Sciatic nerve (tissue), 2 donors: ENCODE results near the gene RPL12. TPM values are rescaled to one million over a fixed set of nuclear protein-coding genes. Genes with fewer than 3 reads are reported as not detected.

Source experiments
- ATAC-seq: fragments of 200-7000 bp; cut with Tn5 transposase; one replicate; pipeline ENCODE4 v1.9.1; 2020; ENCODE audit warnings: mild to moderate bottlenecking, moderate library complexity
- DNase-seq: peaks from one replicate; pipeline ENCODE4 v3.0.0-alpha.2; 2020; ENCODE audit warnings: low spot score
- intact Hi-C: fragments of 100-400 bp; cut with DNase I; formaldehyde crosslinking; loops from one replicate; pipeline ENCODE4 v1.14.2; 2022
- total RNA-seq: library from RNA; stranded (reverse); fragmentation: NEBNext Ultra II Directional; extraction: Animal tissue kit (Norgen Biotek cat#: 25700); gene quantifications from one replicate; pipeline ENCODE4 v1.2.1, GENCODE V29; 2021
- donor health status: DM: no; HTN: no; CAD: no.
- donor health status: DM: no; HTN: no; CAD: no.

RPL12 gene
- 894 TPM for total RNA-seq

DNA sequence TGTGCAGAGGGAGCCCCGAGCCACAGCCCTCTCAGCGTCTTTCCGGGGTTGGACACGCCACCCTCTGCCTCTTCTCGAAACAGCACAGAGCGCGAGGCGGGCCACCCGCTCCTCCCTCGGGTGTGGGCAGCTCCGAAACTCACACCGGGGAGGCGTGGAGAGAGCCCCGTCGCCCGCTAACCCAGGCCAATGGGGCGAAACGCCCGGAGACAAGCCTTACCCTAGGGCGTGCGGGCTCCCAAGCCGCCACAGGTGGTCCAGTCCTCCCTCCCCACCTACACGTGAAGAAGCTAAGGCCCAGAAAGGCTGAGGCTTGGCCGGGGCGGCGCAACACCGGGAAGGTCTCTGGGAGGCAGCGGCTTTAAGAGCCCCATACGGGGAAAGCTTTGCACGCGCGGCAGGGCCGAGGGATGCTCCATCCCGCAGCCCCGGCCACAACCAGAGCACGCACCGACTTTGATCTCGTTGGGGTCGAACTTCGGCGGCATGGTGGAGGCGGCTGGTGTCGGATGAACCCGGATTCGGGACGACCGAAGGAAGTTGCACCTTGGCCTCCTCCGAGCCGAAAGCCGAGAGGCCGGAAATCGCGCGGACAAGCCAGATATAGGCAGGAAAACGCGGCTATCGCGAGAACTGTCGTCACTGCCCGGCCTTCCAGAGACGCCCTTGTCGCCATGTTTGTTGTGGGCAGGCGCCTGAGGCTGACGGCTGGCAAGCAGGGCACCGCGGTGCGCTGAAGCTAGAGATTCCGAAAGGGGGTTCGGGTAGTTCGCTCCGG is at the start of gene RPL12, which contains the start of gene LRSAM1:
Gene RPL12, minus strand, starts transcription at position 577 of the 778 bp plus-strand sequence. Its CDS starts 89 bp downstream, at position 488.
Gene LRSAM1, plus strand, starts transcription at position 681 of the 778 bp plus-strand sequence. CDS start 3,018 bp downstream, outside the sequence.
- intact Hi-C loops = no loop called here
- ATAC-seq (peak; percentile 94), DNase-seq (peak; percentile 100)

DNA sequence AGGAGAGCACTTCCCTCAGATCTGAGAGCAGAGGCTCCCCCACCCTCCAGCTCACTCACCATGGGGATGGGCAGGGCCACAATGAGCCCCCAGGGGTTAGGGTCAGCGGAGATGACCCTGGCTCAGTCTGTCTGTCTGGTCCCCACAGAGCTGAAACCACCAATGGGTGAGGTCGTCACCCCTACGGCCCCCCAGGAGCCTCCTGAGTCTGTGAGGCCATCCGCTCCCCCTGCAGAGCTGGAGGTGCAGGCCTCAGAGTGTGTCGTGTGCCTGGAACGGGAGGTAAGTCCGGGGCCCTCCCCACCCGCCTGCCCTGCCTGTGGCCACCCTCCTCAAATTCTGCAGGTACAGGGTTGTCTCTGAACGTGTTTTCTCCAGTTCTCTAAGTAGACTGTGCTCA is 49.7 kb upstream of the RPL12 start:
- intact Hi-C loops = loop anchor here (10.0 kb wide), 1 partner anchor 234 kb away; the partner anchor contains the start of gene TOR2A
- ATAC-seq (no peak), DNase-seq (no peak)

DNA sequence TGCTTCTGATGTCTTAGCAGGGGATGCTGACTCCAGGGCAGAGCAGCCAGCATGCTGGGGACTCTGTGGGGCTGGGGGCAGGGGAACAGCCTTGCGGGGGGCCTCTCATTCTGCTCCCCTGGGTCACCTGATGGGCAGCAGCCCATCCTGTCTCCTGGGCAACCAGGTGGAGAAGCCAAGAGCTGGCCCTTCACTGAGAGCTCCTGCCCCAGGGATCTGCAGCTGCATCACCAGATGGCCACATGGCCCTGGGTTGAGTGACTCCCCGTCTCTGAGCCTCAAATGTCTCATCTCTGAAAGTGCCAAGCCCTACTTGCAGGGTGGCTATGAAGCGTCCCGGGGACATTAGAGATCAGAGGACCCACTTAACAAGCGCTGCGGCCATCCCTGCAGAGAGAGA is 49.2 kb upstream of the RPL12 start:
- no peak for DNase-seq
- no peak for ATAC-seq
- intact Hi-C loops = loop anchor here (10.0 kb wide), 1 partner anchor 234 kb away; the partner anchor contains the start of gene TOR2A

DNA sequence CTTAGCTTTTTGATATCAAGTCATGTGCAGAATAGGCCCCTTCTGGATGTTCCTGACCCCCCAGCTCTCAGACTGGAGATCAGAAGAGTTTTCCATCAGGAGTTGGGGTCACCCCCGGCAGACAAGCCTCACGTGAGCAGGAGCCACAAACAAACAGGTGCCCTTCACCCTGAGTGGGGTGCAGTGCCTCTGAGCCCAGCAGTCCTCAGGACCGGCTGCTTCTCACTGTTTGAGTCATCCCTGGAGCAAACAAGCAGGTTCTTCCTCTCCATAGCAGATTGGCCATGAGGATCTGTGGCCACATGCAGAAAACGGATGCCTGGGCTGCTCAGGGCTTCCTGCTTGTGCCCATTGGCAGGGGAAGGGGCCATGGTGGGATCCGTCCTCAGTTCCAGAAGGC is 47.1 kb upstream of the RPL12 start:
- no peak for DNase-seq
- intact Hi-C loops = no loop called here
- no peak for ATAC-seq

DNA sequence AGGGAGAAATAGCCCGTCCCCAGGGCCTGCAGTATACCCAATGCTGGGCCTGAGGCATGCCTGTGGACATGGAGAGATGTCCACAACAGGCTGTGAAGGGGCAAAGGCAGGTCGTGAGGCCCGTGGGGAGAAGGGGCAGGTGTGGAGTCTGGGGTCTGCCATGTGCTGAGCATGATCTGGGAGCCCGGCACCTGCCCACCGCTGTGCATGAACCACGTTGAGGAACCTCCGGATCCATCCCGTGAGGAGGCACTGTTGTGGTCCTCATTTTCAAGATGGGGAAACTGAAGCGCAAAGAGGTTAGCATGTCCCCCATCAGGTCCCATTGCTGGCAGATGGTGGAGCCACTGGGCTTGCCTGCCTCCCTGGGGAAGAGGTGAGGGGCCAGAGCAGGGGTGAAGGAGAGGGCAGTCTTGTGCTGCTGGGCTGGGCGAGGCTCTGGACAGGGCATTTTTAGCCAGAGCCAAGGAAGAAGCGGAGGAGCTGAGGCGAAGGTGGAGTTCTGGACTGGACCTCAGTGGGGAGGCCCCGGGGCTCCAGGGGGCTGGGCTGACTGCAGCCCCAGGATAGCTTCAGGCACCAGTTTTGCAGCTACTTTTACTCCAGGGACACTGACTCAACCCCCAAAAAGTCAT is 46.6 kb upstream of the RPL12 start:
- ATAC-seq (peak; percentile 13), DNase-seq (no peak)
- intact Hi-C loops = no loop called here

DNA sequence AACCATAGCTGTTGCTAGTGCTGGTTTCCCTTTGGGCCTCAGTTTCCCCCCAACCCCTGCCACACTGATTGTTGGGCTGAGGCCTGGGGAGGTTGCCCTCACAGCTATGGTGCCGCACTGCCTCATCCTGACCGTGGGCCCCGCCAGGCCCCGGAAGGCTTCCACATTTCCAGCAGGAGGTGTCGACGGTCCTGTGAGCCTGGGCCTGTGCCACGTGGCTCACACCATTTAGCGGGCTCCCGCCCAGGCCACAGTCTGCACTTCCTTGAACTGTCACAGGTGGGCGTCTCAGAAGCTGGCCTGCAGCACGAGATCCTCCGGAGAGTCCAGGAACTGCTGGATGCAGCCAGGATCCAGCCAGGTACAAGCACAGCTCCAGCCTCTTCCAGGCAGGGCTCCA is 45.8 kb upstream of the RPL12 start:
- DNase-seq (no peak), ATAC-seq (no peak)
- intact Hi-C loops = no loop called here

DNA sequence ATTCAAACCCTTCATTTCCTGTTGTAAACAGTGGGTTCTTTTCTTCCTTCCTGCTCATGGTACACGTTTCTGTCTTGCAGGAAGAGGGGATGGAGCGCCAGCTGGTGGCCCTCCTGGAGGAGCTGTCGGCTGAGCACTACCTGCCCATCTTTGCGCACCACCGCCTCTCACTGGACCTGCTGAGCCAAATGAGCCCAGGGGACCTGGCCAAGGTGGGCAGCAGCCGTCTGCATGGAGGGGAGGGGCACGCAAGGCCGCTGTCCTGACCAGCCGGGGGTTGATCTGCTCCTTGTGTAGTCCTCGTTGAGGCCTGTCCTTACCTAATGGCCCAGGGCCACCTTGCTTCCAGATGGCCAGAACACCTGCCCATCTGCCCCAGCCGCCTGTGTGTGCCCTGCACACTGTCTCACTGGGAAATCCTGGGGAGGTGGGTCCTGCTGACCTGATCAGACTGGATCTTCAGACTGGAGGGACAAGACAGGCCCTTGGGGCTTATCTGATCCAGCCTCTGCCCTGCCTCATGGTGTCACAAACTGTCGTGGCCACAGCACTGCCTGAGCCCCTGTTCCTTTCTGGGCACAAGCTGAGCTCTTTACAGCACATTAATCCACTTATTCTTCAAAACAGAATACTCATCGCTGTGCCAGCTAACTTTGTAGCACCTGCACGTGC is 44.8 kb upstream of the RPL12 start:
- DNase-seq (no peak), ATAC-seq (no peak)
- intact Hi-C loops = no loop called here

DNA sequence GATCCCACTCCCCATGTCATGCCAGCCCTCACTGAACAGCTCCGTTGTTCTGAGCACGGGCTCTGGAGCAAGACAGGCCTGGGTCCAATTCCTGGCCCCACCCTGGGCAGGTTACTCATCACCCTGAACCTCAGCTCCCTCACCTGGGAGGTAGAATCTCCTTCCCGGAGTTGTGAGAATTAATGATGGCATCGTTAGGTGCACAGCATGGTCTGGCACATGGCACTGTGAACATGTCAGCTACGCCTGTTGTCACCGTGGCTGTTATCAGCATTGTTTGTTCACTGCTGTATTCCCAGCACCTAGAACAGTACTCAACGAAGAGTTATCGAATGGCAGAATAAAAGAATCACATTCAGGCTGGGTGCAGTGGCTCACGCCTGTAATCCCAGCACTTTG is 43.1 kb upstream of the RPL12 start:
- intact Hi-C loops = no loop called here
- no peak for DNase-seq
- ATAC-seq = no peak

DNA sequence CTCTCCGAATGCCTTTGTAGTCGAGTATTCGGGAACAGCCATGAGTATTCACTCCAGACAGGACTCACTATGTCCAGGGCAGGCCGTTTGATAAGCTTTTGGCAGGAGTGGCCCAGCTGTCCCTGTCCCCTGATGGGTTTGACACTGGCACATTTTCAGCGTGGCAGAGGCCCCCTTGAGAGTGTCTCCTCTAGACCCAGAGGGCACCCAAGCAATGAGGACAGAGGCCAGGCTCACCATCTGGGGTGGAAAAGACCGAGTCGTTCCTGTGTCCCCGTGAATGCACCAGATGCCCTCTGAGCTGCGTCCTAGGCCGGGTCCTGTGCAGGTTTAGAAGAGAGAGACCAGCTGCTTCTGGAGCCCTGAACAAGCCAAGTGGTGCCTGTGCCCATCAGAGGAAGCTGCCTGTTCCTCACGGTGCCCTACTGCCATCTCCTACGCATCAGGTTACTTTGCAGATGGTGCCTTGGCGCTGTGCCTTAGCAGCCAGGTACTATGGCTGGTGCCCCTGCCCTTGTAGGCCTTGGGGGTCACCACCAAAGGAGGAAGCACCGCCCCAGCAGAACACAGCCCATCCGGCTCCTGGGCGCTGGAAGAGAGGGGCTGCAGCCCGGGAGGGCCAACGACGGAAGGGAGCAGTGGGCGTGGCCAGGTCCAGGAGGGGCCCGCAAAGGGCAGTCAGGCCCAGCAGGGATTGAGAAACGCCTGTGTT is 42.5 kb upstream of the RPL12 start:
- DNase-seq (no peak), ATAC-seq (no peak)
- intact Hi-C loops = no loop called here

DNA sequence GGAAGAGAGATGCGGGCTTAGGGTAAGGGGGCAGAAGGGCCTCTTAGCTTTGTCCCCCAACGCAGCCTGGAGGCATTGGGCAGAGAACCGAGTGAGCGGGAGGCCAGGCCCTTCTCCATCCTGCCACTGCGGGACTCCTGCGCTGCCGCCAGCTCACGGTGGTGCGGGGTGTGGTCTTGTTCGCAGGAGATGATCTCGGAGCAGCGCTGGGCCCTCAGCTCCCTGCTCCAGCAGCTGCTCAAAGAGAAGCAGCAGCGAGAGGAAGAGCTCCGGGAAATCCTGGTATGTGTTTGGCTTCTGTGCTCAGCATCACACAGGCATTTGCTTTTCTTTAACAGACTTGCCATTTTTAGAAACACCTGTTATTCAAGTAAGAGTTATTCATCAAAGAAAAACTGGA is 41.4 kb upstream of the RPL12 start:
- intact Hi-C loops = no loop called here
- DNase-seq (no peak), ATAC-seq (no peak)

DNA sequence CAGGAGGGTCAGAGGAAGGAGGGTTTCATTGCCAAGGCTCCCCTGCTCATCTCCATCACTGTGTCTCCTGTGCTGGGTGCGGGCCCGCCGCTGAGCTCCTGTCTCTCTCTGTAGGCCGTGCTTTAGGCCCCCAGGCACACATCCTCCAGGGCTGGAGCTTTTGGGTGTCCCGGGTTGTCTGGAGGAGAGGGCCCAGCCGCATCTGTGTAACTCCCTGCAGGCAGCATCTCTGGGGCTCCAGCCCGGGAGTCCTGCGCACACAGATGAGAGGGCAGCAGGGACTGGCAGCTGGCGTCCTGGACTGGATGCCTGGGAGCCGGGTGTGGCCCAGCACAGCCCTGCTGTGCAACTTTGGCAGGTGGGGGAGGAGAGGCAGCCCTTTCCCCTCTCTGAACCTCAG is 40.3 kb upstream of the RPL12 start:
- intact Hi-C loops = no loop called here
- ATAC-seq (no peak), DNase-seq (no peak)

DNA sequence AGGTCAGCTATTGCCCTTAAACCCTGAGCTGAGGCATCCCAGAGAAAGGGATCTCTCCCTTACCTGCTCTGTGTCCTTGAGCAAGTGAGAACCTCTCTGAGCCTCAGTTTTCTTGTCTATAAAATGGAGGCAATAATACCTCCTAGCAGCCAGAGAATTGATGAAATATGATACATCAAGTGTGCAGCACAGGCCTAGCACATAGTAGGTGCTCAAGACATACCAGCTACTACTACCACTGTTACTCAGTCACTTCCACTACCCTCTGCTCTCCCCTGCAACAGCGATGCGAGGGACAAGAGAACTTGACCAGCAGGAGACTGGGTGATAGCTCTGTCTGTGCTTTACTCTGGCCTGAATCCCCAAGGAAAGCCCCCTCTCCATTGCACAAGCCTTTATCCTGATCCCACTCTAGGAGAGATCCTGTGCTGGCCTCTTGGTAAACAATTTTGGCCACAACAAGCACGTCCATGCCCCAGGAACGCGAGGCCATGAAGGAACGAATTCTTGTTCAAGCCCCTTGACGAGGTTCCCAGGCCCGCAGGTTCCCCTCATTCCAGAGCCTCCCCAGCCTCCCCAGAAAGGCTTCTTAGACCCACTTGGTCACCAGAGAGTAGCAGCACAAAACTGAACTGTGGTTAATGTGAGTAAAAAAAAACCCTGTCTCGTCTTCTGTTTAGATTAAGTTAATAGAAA is 39.5 kb upstream of the RPL12 start:
- ATAC-seq (no peak), DNase-seq (no peak)
- intact Hi-C loops = no loop called here

DNA sequence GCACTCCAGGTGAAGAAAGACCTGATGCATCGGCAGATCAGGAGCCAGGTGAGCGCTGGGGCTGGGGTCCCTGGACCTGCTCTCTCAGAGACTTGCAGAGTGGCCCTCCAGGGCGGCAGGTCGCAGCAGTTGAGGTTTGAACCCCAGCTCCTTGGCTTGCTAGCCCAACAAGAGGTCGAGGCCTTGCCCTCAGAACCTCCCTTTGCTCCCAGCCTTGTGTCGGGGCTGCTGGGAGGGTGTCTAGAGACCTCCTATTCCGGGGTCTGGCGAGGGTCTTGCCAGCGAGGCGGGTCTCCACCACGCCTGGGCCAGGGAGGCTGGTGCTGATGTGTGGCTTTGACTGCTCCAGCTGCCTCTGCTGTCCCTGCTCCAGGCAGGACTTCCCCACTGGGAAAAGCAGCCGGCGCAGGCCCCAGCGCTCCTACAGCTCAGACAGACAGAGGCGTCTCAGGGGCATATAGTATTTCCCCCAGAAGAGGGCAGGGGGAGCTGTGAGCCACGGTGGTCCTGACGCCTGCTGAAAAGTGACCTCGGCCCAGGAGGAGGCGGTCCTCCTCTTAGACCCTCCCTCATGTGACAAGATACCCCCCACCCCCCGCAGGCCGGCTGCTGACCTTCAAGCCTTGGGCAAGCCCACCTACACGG is 38.4 kb upstream of the RPL12 start:
- ATAC-seq (no peak), DNase-seq (no peak)
- intact Hi-C loops = no loop called here

DNA sequence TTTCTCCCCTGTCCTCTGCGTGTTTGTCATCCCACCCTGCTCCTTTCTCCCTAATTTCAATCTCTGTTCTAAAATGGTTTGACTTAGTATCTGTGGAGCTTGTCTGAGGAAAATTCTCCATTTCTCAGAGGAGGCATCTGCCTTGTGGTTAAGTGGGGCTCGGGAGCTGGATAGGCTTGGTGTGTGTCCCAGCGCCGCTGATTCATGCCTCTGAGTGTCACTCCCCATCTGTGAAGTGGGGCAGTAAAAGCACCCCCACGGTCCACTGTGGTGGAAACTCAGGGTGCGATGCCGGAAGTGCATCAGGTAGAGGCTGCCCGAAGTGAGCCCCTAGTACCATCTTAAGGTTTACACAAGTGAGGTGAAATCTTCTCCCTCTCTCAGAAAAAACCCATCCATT is 37.7 kb upstream of the RPL12 start:
- intact Hi-C loops = no loop called here
- ATAC-seq (no peak), DNase-seq (no peak)

DNA sequence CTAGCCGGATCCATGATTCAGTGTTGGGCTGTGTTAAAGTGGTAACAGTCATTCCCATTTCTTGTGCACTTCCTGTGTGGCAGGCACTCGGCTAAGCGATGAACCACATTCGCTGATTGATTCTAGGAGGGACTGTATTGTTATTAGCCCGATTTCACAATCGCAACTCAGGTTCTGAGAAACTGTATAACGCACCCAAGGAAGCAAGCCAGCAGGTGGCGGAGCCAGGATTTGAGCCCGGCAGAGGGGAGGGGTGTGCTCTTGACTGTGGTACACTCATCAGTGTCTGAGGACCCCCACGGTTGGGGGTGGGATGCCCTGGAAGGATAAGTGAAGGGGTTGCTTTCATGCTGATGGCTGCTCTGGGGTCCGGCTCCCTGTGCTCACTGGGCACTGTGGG is 34.8 kb upstream of the RPL12 start:
- DNase-seq (no peak), ATAC-seq (no peak)
- intact Hi-C loops = no loop called here

DNA sequence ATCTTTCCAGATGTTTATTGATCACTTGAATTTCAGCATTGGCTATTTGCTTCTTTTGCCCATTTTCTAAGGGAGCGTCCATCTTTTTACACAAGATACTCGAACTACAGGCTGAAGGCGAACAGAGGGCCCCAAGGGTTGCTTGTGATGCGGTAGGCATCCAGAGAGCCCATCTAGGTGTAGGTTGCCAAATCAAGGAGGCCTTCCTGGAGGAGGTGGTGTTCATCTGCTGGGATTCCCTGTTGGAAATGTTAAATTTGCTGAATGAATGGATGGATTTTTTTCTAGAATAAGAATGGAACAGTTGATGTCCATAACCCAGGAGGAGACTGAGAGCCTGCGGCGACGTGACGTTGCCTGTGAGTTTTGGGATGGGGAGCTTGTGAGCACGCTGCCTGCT is 31.5 kb upstream of the RPL12 start:
- ATAC-seq = no peak
- intact Hi-C loops = no loop called here
- no peak for DNase-seq

DNA sequence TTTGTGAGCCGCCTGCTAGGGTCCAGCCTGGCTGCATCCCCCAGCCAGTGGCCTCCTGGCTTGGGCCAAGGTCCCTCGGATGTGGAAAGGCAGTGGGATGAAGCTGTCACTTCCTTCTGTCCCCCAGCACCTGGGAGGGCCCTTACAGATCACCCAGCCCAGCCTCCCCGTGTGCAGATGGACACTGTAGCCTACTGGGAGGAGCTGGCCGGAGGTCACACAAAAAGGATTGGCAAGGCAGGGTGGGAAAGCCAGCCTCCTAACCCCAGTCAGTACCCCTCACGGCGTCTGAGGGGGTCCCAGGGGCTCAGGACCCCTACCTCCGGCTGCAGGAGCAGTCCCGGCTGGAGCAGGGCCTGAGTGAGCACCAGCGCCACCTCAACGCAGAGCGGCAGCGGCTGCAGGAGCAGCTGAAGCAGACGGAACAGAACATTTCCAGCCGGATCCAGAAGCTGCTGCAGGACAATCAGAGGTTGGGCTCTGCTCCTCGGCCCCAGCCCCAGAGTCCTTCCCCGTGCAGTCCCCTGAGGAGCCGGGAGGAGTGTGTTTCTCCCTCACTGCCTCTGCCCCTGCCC is 28.4 kb upstream of the RPL12 start:
- DNase-seq (no peak), ATAC-seq (no peak)
- intact Hi-C loops = no loop called here

DNA sequence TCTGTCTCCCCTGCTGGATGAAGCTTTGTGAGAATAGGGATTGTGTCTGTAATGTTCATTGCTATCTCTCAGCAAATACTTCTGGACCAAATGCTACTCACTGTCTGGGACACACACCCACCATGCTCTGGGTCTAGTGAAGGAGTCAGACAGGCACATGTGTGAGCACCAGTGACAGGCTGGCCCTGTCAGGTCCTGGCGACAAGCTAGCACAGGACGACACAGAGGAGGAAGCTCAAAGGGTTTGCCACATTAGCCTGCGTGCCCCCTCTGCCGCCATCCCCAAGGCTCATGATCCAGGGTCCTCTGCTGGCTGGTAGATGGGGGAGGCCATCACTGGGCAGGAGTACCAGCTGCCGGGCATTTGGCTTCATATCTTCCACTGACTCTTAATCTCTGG is 23.4 kb upstream of the RPL12 start:
- DNase-seq (no peak), ATAC-seq (no peak)
- intact Hi-C loops = no loop called here
